Liver (tissue), 9 donors: ENCODE results near the gene GARIN3. TPM values are rescaled to one million over a fixed set of nuclear protein-coding genes. Genes with fewer than 3 reads are reported as not detected.

Experiments used
- DNase-seq: peaks from one replicate; pipeline ENCODE4 v3.0.0-alpha.2; 2017; ENCODE audit warnings: low spot score
- H3K27ac ChIP-seq, 2 donors: one replicate each; pipeline ENCODE4 v1.7.0; 2013; ENCODE audit warnings: inconsistent platforms in 2 of 2, low read length in 2 of 2, control low read depth in 1 of 2, low read depth in 1 of 2, mild to moderate bottlenecking in 1 of 2
- H3K27me3 ChIP-seq, 4 donors: one replicate each; pipeline versions ENCODE4 v1.6.1 to v1.7.0; 2013; ENCODE audit warnings: low read length in 3 of 4, inconsistent platforms in 1 of 4, mild to moderate bottlenecking in 1 of 4, moderate library complexity in 1 of 4; ENCODE audit not compliant: control insufficient read depth in 4 of 4, insufficient read depth in 4 of 4
- H3K36me3 ChIP-seq, 4 donors: one replicate each; pipeline versions ENCODE4 v1.6.1 to v1.7.0; 2013; ENCODE audit warnings: low read length in 3 of 4, mild to moderate bottlenecking in 3 of 4, low read depth in 1 of 4, moderate library complexity in 1 of 4; ENCODE audit not compliant: control insufficient read depth in 4 of 4, insufficient read depth in 3 of 4
- H3K4me1 ChIP-seq, 4 donors: one replicate each; pipeline versions ENCODE4 v1.6.1 to v1.7.0; 2013; ENCODE audit warnings: low read length in 3 of 4, mild to moderate bottlenecking in 3 of 4, moderate library complexity in 1 of 4; ENCODE audit not compliant: control insufficient read depth in 4 of 4, insufficient read depth in 4 of 4
- H3K4me3 ChIP-seq, 3 donors: one replicate each; pipeline versions ENCODE4 v1.6.1 to v1.7.0; 2013; ENCODE audit warnings: low read length in 3 of 3, control low read depth in 1 of 3, low read depth in 1 of 3, mild to moderate bottlenecking in 1 of 3
- H3K9ac ChIP-seq, 2 donors: one replicate each; pipeline ENCODE4 v1.7.0; 2013; ENCODE audit warnings: low read length in 2 of 2, mild to moderate bottlenecking in 2 of 2, moderate library complexity in 2 of 2, control low read depth in 1 of 2, low read depth in 1 of 2
- H3K9me3 ChIP-seq, 4 donors: one replicate each; pipeline versions ENCODE4 v1.6.1 to v1.7.0; 2013; ENCODE audit warnings: low read length in 3 of 4; ENCODE audit not compliant: control insufficient read depth in 4 of 4
- EGR1 ChIP-seq, 2 donors: IDR thresholded peaks; 2 replicates each; pipeline ENCODE4 v1.6.1; 2016 to 2018; ENCODE audit warnings: antibody characterized with exemption in 2 of 2, low read depth in 2 of 2
- FOXA1 ChIP-seq: IDR thresholded peaks from 2 replicates; pipeline ENCODE4 v1.6.1; 2016; ENCODE audit warnings: antibody characterized with exemption
- FOXA2 ChIP-seq: IDR thresholded peaks from 2 replicates; pipeline ENCODE4 v1.6.1; 2016; ENCODE audit warnings: antibody characterized with exemption
- GABPA ChIP-seq, 2 donors: IDR thresholded peaks in 1 of 2; conservative IDR thresholded peaks in 1 of 2; 2 replicates each; pipeline ENCODE4 v1.6.1; 2016; ENCODE audit warnings: antibody characterized with exemption in 2 of 2, mild to moderate bottlenecking in 1 of 2, moderate library complexity in 1 of 2
- HNF4A ChIP-seq, 2 donors: conservative IDR thresholded peaks; 2 replicates each; pipeline ENCODE4 v1.6.1; 2016; ENCODE audit warnings: antibody characterized with exemption in 2 of 2, mild to moderate bottlenecking in 2 of 2
- HNF4G ChIP-seq: IDR thresholded peaks from 2 replicates; pipeline ENCODE4 v1.6.1; 2016; ENCODE audit warnings: antibody characterized with exemption
- JUND ChIP-seq, 2 donors: IDR thresholded peaks; 2 replicates each; pipeline ENCODE4 v1.6.1; 2016; ENCODE audit warnings: antibody characterized with exemption in 2 of 2
- MAX ChIP-seq: IDR thresholded peaks from 2 replicates; pipeline ENCODE4 v1.6.1; 2016; ENCODE audit warnings: antibody characterized with exemption
- NR2F2 ChIP-seq: IDR thresholded peaks from 2 replicates; pipeline ENCODE4 v1.6.1; 2016; ENCODE audit warnings: antibody characterized with exemption
- RAD21 ChIP-seq, 2 donors: IDR thresholded peaks; 2 replicates each; pipeline ENCODE4 v1.6.1; 2016; ENCODE audit warnings: antibody characterized with exemption in 2 of 2, mild to moderate bottlenecking in 2 of 2
- RXRA ChIP-seq, 2 donors: IDR thresholded peaks; 2 replicates each; pipeline ENCODE4 v1.6.1; 2017 to 2018; ENCODE audit warnings: antibody characterized with exemption in 2 of 2, mild to moderate bottlenecking in 1 of 2
- SP1 ChIP-seq: IDR thresholded peaks from 2 replicates; pipeline ENCODE4 v1.6.1; 2018; ENCODE audit warnings: antibody characterized with exemption, mild to moderate bottlenecking
- TAF1 ChIP-seq: conservative IDR thresholded peaks from 2 replicates; pipeline ENCODE4 v1.6.1; 2016; ENCODE audit warnings: antibody characterized with exemption, mild to moderate bottlenecking
- YY1 ChIP-seq: IDR thresholded peaks from 2 replicates; pipeline ENCODE4 v1.6.1; 2016; ENCODE audit warnings: antibody characterized with exemption, mild to moderate bottlenecking
- WGBS: extraction: QIAGEN DNeasy Blood & Tissue Kit; methylation state at CpG from one replicate; pipeline ENCODE4 v1.1.7; 2013; 5-methylcytosine and 5-hydroxymethylcytosine counted together
- polyA plus RNA-seq, 2 donors: library from polyadenylated mRNA; stranded (reverse) in 1 of 2; unstranded in 1 of 2; fragments of 200-250 nt in 1 of 2; fragments of >200 nt in 1 of 2; fragmentation: Nextera tagmentation in 1 of 2; extraction: Ambion mirVana in 1 of 2; gene quantifications; one replicate each; pipeline versions ENCODE4 v1.2.1 to v1.2.3, GENCODE V29; 2013 to 2015
- total RNA-seq, 2 donors: library from RNA; depleted of rRNA; stranded (reverse); fragments of >200 nt; gene quantifications; one replicate each; pipeline ENCODE4 v1.2.3, GENCODE V29; 2014
- TF ChIP-seq, protein P1 (sequence below): IDR thresholded peaks from 2 replicates; pipeline ENCODE4 v1.6.1; 2016; ENCODE audit warnings: antibody characterized with exemption
- TF ChIP-seq, protein P2 (sequence below): IDR thresholded peaks from 2 replicates; pipeline ENCODE4 v1.6.1; 2016; ENCODE audit warnings: antibody characterized with exemption, mild to moderate bottlenecking
- TF ChIP-seq, protein P3 (sequence below): IDR thresholded peaks from 2 replicates; pipeline ENCODE4 v1.6.1; 2016; ENCODE audit warnings: antibody characterized with exemption
- TF ChIP-seq, protein P4 (sequence below): fragments of 150-350 bp; IDR thresholded peaks from 2 replicates; pipeline ENCODE4 v1.5.1; 2017; ENCODE audit warnings: improper control_type of control experiment, low read depth, low read length; ENCODE audit not compliant: missing input control
- donor health status: healthy.
- donor health status: healthy.
- donor health status: healthy.
- donor health status: healthy.
- donor health status: healthy.

Gene GARIN3
- total and polyA plus RNA-seq, 4 donors: not detected

GRCh38 chr5:157159209-157159751 is 6.8 kb downstream of the GARIN3 start:
- DNase-seq: no peak
- Histone ChIP-seq H3K27me3 (peaks cover 0 to 7% (median 1%) of the 10 kb centered on the region in 4 donors), H3K4me1 (no peaks in the 10 kb centered on the region), H3K27ac (no peak overlapping the region), H3K4me3 (no peak overlapping the region), H3K9me3 (no peaks in the 10 kb centered on the region), H3K9ac (no peak overlapping the region), H3K36me3 (no peaks in the 10 kb centered on the region)
- TF ChIP-seq, protein P1, sequence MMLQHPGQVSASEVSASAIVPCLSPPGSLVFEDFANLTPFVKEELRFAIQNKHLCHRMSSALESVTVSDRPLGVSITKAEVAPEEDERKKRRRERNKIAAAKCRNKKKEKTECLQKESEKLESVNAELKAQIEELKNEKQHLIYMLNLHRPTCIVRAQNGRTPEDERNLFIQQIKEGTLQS: no peak
- 80% methylated on average over 6 of the region's 6 CpGs for WGBS

- DNase-seq: no peak
- Histone ChIP-seq H3K9me3 (no peaks in the 10 kb centered on the region), H3K27ac (no peak overlapping the region), H3K4me1 (no peaks in the 10 kb centered on the region), H3K27me3 (peaks cover 0 to 3% (median 1%) of the 10 kb centered on the region in 4 donors), H3K36me3 (no peaks in the 10 kb centered on the region), H3K9ac (no peak overlapping the region), H3K4me3 (no peak overlapping the region)
- TF ChIP-seq NR2F2 (no peak), SP1 (no peak), GABPA (IDR thresholded peaks at IDR 0.05 in 1 of 2, conservative IDR thresholded peaks at IDR 0.05 in 1 of 2) (no peak), FOXA1 (no peak), TAF1 (no peak), FOXA2 (no peak), RXRA (IDR thresholded peaks at IDR 0.05) (no peak), HNF4G (no peak), MAX (no peak), EGR1 (IDR thresholded peaks at IDR 0.05; ENCODE audit: low read depth in 2 of 2) (no peak), YY1 (no peak), HNF4A (conservative IDR thresholded peaks at IDR 0.05) (no peak), JUND (IDR thresholded peaks at IDR 0.05) (no peak), RAD21 (IDR thresholded peaks at IDR 0.05) (no peak)
- TF ChIP-seq, protein P2, sequence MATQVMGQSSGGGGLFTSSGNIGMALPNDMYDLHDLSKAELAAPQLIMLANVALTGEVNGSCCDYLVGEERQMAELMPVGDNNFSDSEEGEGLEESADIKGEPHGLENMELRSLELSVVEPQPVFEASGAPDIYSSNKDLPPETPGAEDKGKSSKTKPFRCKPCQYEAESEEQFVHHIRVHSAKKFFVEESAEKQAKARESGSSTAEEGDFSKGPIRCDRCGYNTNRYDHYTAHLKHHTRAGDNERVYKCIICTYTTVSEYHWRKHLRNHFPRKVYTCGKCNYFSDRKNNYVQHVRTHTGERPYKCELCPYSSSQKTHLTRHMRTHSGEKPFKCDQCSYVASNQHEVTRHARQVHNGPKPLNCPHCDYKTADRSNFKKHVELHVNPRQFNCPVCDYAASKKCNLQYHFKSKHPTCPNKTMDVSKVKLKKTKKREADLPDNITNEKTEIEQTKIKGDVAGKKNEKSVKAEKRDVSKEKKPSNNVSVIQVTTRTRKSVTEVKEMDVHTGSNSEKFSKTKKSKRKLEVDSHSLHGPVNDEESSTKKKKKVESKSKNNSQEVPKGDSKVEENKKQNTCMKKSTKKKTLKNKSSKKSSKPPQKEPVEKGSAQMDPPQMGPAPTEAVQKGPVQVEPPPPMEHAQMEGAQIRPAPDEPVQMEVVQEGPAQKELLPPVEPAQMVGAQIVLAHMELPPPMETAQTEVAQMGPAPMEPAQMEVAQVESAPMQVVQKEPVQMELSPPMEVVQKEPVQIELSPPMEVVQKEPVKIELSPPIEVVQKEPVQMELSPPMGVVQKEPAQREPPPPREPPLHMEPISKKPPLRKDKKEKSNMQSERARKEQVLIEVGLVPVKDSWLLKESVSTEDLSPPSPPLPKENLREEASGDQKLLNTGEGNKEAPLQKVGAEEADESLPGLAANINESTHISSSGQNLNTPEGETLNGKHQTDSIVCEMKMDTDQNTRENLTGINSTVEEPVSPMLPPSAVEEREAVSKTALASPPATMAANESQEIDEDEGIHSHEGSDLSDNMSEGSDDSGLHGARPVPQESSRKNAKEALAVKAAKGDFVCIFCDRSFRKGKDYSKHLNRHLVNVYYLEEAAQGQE: no peak
- TF ChIP-seq, protein P3, sequence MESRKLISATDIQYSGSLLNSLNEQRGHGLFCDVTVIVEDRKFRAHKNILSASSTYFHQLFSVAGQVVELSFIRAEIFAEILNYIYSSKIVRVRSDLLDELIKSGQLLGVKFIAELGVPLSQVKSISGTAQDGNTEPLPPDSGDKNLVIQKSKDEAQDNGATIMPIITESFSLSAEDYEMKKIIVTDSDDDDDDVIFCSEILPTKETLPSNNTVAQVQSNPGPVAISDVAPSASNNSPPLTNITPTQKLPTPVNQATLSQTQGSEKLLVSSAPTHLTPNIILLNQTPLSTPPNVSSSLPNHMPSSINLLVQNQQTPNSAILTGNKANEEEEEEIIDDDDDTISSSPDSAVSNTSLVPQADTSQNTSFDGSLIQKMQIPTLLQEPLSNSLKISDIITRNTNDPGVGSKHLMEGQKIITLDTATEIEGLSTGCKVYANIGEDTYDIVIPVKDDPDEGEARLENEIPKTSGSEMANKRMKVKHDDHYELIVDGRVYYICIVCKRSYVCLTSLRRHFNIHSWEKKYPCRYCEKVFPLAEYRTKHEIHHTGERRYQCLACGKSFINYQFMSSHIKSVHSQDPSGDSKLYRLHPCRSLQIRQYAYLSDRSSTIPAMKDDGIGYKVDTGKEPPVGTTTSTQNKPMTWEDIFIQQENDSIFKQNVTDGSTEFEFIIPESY: no peak
- TF ChIP-seq, protein P4, sequence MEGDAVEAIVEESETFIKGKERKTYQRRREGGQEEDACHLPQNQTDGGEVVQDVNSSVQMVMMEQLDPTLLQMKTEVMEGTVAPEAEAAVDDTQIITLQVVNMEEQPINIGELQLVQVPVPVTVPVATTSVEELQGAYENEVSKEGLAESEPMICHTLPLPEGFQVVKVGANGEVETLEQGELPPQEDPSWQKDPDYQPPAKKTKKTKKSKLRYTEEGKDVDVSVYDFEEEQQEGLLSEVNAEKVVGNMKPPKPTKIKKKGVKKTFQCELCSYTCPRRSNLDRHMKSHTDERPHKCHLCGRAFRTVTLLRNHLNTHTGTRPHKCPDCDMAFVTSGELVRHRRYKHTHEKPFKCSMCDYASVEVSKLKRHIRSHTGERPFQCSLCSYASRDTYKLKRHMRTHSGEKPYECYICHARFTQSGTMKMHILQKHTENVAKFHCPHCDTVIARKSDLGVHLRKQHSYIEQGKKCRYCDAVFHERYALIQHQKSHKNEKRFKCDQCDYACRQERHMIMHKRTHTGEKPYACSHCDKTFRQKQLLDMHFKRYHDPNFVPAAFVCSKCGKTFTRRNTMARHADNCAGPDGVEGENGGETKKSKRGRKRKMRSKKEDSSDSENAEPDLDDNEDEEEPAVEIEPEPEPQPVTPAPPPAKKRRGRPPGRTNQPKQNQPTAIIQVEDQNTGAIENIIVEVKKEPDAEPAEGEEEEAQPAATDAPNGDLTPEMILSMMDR: no peak
- TF ChIP-seq, protein P1: no peak
- 72% methylated on average over 1 of the region's 1 CpG for WGBS
These were observed 8.7 kb downstream of the GARIN3 start for GRCh38 chr5:157157293-157157891.
